HL-60/S4 treated with phorbol 12-myristate 13-acetate at 8.2 ng/mL for 4 days and 3 days (cell line): Measurements from ENCODE around the gene B3GAT1.

Experiments used
- in situ Hi-C: fragments of 300-500 bp; cut with MboI; formaldehyde crosslinking; loops from 2 replicates; pipeline ENCODE4 v1.15.0; 2022; ENCODE audit warnings: low sequenced_read_pairs

Gene B3GAT1

GRCh38 chr11:134374891-134375550 is 37.0 kb downstream of the B3GAT1 start:
- in situ Hi-C loops, result no loop called here

- in situ Hi-C loops, result no loop called here
Measured at GRCh38 chr11:134374171-134374570, 37.9 kb downstream of the B3GAT1 start.

GRCh38 chr11:134373591-134374052 is 38.4 kb downstream of the B3GAT1 start:
- in situ Hi-C loops, result no loop called here

- in situ Hi-C loops, result no loop called here
Measured at GRCh38 chr11:134372961-134373360, 39.1 kb downstream of the B3GAT1 start.

DNA sequence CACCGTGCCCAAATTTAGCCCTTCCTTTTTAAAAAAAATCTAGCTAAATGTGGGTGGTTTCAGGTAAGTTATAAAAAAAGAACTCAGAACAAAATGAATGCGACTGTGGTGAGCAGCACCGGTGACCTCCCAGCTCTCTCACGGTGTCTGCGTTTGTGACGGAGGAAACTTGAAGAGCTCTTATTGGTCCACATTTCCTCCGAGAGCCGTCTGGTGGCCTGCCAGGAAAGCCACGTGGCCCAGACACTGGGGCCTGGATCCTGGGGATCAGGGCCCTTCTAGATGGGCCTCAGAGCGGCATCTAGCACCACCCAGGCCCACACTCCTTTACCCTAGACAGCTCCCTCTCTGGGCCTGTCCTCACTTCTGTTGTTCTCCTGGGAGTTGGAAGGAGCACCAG is 39.5 kb downstream of the B3GAT1 start:
- in situ Hi-C loops, result no loop called here

DNA sequence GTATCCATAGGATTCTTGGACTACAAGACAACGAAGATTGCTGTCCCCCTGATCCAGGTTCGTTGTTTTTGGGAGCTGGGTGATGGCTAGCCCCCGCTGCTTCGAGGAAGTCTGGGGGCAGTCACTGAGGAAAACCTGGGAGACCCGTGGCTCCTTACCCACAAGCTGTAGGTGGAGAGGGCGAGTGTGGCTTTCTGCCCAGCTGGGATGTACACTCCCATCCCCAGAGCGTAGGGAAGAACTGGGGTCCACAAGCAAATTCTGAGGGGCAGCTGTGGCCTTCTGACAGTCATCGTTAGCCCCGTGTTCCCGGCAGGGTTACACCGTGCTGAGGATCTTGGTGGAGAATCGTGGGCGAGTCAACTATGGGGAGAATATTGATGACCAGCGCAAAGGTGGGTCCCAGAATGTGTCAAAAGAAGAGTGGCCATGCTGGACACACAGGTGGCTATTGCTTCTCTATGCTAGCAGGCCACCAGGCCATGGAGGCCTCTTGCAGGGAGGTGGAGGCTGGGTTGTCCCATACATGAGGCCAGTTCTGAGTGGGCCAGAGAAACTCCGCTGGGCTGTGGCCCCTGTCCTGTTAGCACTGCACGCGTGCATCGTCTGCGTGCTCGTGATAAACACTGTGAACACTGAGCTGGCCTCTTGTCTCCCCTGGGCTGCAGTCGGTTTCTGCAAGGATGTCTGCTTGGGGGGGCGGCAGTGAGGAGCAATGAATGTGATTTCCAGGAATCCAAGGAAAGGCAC is 40.4 kb downstream of the B3GAT1 start:
- in situ Hi-C loops, result no loop called here

GRCh38 chr11:134370526-134371435 is 41.3 kb downstream of the B3GAT1 start:
- in situ Hi-C loops, result no loop called here

DNA sequence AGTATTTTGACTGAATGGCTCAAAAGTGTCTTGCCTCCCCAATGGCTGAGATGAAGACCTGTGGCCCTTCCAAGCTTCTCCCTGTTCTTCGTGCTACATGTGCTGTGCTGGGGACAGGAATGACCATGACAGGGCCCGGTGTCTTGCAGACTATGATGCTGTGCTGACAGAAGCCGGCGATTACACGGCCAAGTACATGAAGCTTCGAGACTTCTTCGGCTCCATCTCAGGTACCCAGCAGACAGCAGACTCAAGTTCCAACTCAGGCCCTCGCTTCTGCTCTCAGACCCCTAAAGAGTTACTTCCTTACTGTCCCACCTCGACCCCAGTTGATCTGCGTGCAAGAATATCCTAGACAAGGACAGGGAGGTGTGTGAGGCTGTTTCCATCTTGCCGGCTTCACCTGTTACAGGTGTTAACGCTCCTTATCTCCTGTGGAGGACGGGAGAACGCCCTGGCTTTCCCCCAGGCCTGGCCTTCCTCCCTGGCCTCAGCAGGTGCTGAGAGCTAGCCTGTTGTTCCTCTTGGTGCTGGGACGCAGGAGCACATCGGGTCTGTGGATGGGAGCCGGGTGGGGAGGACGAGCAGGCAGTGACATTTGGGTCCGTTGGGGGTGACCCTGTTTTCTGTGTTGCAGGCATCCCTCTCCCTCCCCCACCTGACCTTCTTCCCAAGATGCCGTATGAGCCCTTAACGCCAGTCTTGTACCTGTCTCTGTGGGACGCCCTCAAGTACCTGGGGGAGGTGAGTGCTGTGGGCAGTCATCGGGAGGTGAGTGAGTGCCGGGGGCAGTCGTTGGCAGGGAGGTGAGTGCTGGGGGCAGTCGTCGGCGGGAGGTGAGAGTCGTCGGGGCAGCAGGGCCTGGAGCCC is 42.2 kb downstream of the B3GAT1 start:
- in situ Hi-C loops, result no loop called here

- in situ Hi-C loops, result no loop called here
Measured at GRCh38 chr11:134367781-134368180, 44.3 kb downstream of the B3GAT1 start.

- in situ Hi-C loops, result no loop called here
Measured at GRCh38 chr11:134366254-134366653, 45.8 kb downstream of the B3GAT1 start.

- in situ Hi-C loops, result no loop called here
Measured at GRCh38 chr11:134365011-134365925, 46.8 kb downstream of the B3GAT1 start.

DNA sequence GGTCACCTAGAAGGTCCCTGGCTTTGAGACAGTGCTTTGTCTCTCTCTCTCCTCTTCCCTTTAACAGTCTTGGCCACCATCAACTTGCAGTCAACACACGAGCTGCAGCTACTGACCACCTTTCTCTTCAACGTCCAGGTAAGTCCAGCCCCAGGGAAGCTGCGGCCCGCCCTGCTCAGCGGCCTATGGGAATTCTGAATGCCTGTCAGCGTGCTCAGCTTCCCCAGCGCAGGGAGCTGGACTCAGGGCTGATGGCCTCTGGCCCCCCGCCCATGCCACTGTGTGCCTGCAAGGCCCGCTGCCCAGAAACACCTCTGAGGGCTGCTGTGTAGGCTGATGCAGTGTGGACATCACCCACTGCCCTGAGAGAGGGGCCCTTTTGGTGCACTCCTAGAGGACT is 47.8 kb downstream of the B3GAT1 start:
- in situ Hi-C loops, result no loop called here

- in situ Hi-C loops, result no loop called here
Measured at GRCh38 chr11:134363592-134363991, 48.5 kb downstream of the B3GAT1 start.

DNA sequence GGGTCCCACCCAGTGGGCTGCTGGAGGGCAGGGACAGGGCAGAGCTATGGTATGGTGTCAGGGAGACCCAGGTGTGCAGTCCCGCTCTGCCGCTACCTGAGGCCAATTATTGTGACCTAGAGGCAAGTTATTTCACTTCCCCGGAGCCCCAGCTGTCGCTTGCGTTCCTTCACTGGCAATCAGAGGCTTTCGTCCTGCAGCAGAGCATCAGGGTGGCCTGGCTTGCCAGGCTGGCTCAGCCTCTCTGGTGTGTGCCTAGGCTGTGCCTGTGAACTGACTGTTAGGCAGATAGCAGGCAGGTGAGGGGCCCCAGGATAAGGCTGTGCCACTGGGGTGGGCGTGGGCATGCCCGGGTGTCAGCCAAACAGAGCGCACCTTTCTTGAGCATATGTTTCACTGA is 48.9 kb downstream of the B3GAT1 start:
- in situ Hi-C loops, result no loop called here

GRCh38 chr11:134362192-134362901 is 49.7 kb downstream of the B3GAT1 start:
- in situ Hi-C loops, result no loop called here

- in situ Hi-C loops, result no loop called here
Measured at GRCh38 chr11:134361661-134362060, 50.4 kb downstream of the B3GAT1 start.

GRCh38 chr11:134360050-134360835 is 51.8 kb downstream of the B3GAT1 start:
- in situ Hi-C loops, result no loop called here

DNA sequence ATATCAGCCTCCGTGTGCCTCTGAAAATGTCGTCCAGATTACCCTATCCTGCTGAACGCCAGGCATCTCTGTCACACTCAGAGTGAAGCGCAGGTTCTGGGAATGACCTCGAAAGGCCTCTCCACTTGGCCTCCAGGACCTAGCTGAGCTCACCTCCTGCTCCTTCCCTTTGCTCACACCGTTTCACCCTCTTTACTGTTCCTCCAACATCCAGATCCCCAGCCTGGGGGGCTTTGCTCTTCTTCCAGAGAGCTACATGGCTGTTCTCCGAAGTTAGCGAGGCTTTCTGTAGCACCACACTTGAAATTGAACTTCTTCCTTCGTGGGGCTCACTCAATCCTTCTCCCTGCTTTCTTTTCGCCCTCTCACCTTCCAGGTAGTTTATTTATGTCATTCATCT is 52.4 kb downstream of the B3GAT1 start:
- in situ Hi-C loops, result no loop called here
